Hepatocyte (in vitro differentiated cells): ENCODE results near the gene PRKAB1. TPM values are rescaled to one million over a fixed set of nuclear protein-coding genes. Genes with fewer than 3 reads are reported as not detected.

Source experiments
- DNase-seq: peaks from one replicate; pipeline ENCODE4 v3.0.0-alpha.2; 2016; ENCODE audit warnings: low spot score
- H2AFZ ChIP-seq: fragments of 200-600 bp; sonication (generic); 2 replicates; pipeline ENCODE4 v1.6.0; 2016; ENCODE audit warnings: antibody characterized with exemption, mild to moderate bottlenecking
- H3K27ac ChIP-seq: fragments of 200-600 bp; sonication (generic); 2 replicates; pipeline ENCODE4 v1.5.1; 2016; ENCODE audit warnings: mild to moderate bottlenecking
- H3K27me3 ChIP-seq: fragments of 200-600 bp; sonication (generic); 2 replicates; pipeline ENCODE4 v1.6.1; 2016
- H3K36me3 ChIP-seq: fragments of 200-600 bp; sonication (generic); replicated peaks from 2 replicates; pipeline ENCODE4 v1.5.1; 2016; ENCODE audit warnings: low read depth; ENCODE audit not compliant: insufficient read depth
- H3K4me1 ChIP-seq: fragments of 200-600 bp; sonication (generic); 2 replicates; pipeline ENCODE4 v1.5.1; 2016; ENCODE audit warnings: mild to moderate bottlenecking, moderate library complexity; ENCODE audit not compliant: insufficient read depth
- H3K4me2 ChIP-seq: fragments of 200-600 bp; sonication (generic); 2 replicates; pipeline ENCODE4 v1.6.0; 2016
- H3K4me3 ChIP-seq: fragments of 200-600 bp; sonication (generic); 2 replicates; pipeline ENCODE4 v1.5.1; 2016; ENCODE audit warnings: mild to moderate bottlenecking
- H3K79me2 ChIP-seq: fragments of 200-600 bp; sonication (generic); 2 replicates; pipeline ENCODE4 v1.6.0; 2017; ENCODE audit warnings: mild to moderate bottlenecking
- H3K9me2 ChIP-seq: fragments of 200-600 bp; sonication (generic); replicated peaks from 2 replicates; pipeline ENCODE4 v1.6.0; 2017; ENCODE audit warnings: mild to moderate bottlenecking; ENCODE audit not compliant: insufficient read depth
- H3K9me3 ChIP-seq: fragments of 200-600 bp; sonication (generic); 2 replicates; pipeline ENCODE4 v1.5.1; 2016; ENCODE audit warnings: low read depth, mild to moderate bottlenecking
- H4K20me1 ChIP-seq: fragments of 200-600 bp; sonication (generic); 2 replicates; pipeline ENCODE4 v1.6.0; 2016; ENCODE audit warnings: mild to moderate bottlenecking; ENCODE audit not compliant: insufficient read depth, poor library complexity, severe bottlenecking
- EZH2 ChIP-seq: fragments of 200-600 bp; sonication (generic); IDR thresholded peaks from 2 replicates; pipeline ENCODE4 v1.6.1; 2016; ENCODE audit warnings: antibody characterized with exemption, mild to moderate bottlenecking, borderline replicate concordance
- EZH2phosphoT487 ChIP-seq: fragments of 200-600 bp; sonication (generic); IDR thresholded peaks from one replicate; pipeline ENCODE4 v1.6.1; 2018; ENCODE audit warnings: antibody characterized with exemption, mild to moderate bottlenecking, low read depth, moderate library complexity; ENCODE audit not compliant: unreplicated experiment, severe bottlenecking
- WGBS: methylation state at CpG from one replicate; pipeline ENCODE4 v1.1.6; 2016; ENCODE audit warnings: low lambda C conversion rate; ENCODE audit errors: missing lambda C conversion rate; 5-methylcytosine and 5-hydroxymethylcytosine counted together
- polyA plus RNA-seq: library from polyadenylated mRNA; unstranded; fragments of >200 nt; fragmentation: Nextera tagmentation; extraction: Ambion mirVana; gene quantifications from 2 replicates; pipeline ENCODE4 v1.2.1, GENCODE V29; 2016
- total RNA-seq: library from RNA; depleted of rRNA; stranded (reverse); fragments of >200 nt; gene quantifications from 2 replicates; pipeline ENCODE4 v1.2.3, GENCODE V29; 2014
- TF ChIP-seq, protein P1 (sequence below): fragments of 200-600 bp; sonication (generic); IDR thresholded peaks from 2 replicates; pipeline ENCODE4 v1.5.1; 2016; ENCODE audit warnings: antibody characterized with exemption, mild to moderate bottlenecking; ENCODE audit not compliant: poor library complexity

PRKAB1 gene
- total and polyA plus RNA-seq, 2 experiments from 2014 or later: 32.3 to 37.7 TPM

DNA sequence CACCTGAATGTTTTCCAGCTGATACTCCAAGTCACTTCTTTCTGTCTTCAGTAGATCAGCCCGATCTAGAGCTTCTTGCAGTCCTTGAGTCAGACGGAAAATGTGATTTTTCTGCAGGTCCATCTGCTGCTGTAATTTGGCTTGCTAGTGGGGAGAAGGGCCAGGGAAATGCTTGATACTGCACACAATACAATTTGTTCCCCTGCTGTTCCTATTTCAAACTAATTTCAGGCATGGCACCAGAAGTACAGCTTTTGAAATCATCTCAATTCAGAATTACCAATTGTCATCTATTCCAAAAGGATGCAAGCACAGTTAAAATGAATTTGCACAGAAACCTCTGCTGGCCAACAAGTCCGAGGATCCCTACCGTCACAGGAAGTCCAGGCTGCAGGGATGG lies 53.4 kb downstream of the PRKAB1 start:
- Histone ChIP-seq H2AFZ (no peak overlapping the region), H3K27ac (no peak overlapping the region), H3K4me3 (no peak overlapping the region), H3K36me3 (no peaks in the 10 kb centered on the region), H3K9me3 (no peaks in the 10 kb centered on the region), H3K79me2 (no peaks in the 10 kb centered on the region), H3K9me2 (no peaks in the 10 kb centered on the region), H4K20me1 (no peaks in the 10 kb centered on the region), H3K4me2 (no peak overlapping the region), H3K4me1 (peaks cover 8% of the 10 kb centered on the region), H3K27me3 (no peaks in the 10 kb centered on the region)
- WGBS: 96% methylated on average over 4 of the region's 4 CpGs
- DNase-seq: no peak
- TF ChIP-seq EZH2phosphoT487 (no peak), EZH2 (no peak)
- TF ChIP-seq, protein P1, sequence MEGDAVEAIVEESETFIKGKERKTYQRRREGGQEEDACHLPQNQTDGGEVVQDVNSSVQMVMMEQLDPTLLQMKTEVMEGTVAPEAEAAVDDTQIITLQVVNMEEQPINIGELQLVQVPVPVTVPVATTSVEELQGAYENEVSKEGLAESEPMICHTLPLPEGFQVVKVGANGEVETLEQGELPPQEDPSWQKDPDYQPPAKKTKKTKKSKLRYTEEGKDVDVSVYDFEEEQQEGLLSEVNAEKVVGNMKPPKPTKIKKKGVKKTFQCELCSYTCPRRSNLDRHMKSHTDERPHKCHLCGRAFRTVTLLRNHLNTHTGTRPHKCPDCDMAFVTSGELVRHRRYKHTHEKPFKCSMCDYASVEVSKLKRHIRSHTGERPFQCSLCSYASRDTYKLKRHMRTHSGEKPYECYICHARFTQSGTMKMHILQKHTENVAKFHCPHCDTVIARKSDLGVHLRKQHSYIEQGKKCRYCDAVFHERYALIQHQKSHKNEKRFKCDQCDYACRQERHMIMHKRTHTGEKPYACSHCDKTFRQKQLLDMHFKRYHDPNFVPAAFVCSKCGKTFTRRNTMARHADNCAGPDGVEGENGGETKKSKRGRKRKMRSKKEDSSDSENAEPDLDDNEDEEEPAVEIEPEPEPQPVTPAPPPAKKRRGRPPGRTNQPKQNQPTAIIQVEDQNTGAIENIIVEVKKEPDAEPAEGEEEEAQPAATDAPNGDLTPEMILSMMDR: no peak

DNA sequence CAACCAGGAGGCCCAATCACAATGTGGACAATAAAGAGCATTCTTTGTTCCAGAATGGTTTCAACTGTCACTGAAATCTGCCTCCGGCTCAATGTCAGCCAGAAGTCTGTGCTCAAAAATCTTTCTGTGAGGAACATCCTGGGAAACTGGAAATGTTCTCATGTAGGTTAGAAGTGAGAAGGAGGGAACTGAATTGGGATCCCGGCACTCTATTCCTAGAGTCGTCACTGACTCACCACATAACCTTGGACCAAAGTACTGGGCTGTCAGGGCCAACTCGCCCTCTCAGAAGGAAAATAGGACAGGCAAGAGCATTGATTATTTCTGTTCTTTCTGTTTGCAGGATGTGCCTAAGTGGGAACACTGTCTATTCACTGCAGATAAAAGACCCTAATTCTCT lies 57.6 kb downstream of the PRKAB1 start:
- H3K27ac ChIP-seq: no peak overlapping the region
- no peak overlapping the region for H3K4me3 ChIP-seq
- no peak overlapping the region for H3K4me2 ChIP-seq
- TF ChIP-seq EZH2: no peak
- no peak for TF ChIP-seq EZH2phosphoT487
- TF ChIP-seq, protein P1: no peak
- DNase-seq: no peak
- H3K27me3 ChIP-seq: no peaks in the 10 kb centered on the region
- H3K9me3 ChIP-seq: no peaks in the 10 kb centered on the region
- WGBS: 83% methylated on average over 4 of the region's 4 CpGs
- no peaks in the 10 kb centered on the region for H3K36me3 ChIP-seq
- no peaks in the 10 kb centered on the region for H3K4me1 ChIP-seq
- no peaks in the 10 kb centered on the region for H4K20me1 ChIP-seq
- no peaks in the 10 kb centered on the region for H3K9me2 ChIP-seq
- H2AFZ ChIP-seq: no peak overlapping the region
- H3K79me2 ChIP-seq: no peaks in the 10 kb centered on the region

DNA sequence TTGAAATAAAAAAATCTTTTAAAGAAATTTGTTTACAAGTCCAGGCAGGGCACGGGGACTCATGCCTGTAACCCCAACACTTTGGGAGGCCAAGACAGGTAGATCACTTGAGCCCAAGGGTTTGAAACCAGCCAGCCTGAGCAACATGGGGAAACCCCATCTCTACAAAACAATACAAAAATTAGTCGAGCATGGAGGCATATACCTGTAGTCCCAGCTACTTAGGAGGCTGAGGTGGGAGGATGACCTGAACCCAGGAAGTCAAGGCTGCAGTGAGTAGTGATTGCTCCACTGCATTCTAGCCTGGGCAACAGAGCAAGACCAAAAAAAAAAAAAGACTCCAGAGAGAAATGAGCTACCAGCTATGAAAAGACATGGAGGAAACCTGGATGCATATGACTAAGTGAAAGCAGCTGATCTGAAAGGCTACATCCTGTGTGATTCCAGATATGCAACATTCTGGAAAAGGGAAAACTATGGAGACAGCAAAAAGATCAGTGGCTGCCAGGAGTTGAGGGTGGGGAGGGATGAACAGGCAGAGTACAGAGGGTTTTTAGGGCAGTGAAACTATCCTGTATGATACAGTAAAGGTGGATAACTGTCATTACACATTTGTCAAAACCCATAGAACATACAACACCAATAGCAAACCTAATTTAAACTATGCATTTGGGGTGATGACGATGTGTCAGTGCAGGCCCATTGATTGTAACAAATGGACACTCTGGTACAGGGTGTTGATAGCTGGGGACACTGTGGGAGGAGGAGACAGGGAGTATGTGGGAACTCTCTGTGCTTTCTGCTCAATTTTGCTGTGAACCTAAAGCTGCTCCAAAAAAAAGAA lies 59.9 kb downstream of the PRKAB1 start:
- WGBS: 89% methylated on average over 3 of the region's 3 CpGs

More for the DNA sequence above, 59.9 kb downstream of the PRKAB1 start:
- H3K9me2 ChIP-seq: no peaks in the 10 kb centered on the region
- no peaks in the 10 kb centered on the region for H3K36me3 ChIP-seq
- H3K27me3 ChIP-seq: no peaks in the 10 kb centered on the region
- no peak overlapping the region for H3K4me2 ChIP-seq
- no peak overlapping the region for H3K4me3 ChIP-seq
- H3K9me3 ChIP-seq: no peaks in the 10 kb centered on the region
- no peaks in the 10 kb centered on the region for H4K20me1 ChIP-seq
- no peak for DNase-seq
- no peaks in the 10 kb centered on the region for H3K4me1 ChIP-seq
- no peaks in the 10 kb centered on the region for H3K79me2 ChIP-seq
- no peak overlapping the region for H2AFZ ChIP-seq
- TF ChIP-seq, protein P1: no peak
- TF ChIP-seq EZH2phosphoT487 (no peak), EZH2 (no peak)
- no peak overlapping the region for H3K27ac ChIP-seq
